GM19452 (cell line): ENCODE results near the gene IRF4.

Experiments
- ATAC-seq: cut with Tn5 transposase; IDR thresholded peaks from one replicate; pipeline ENCODE4 v1.9.1; 2021; ENCODE audit not compliant: unreplicated experiment

IRF4 gene

DNA sequence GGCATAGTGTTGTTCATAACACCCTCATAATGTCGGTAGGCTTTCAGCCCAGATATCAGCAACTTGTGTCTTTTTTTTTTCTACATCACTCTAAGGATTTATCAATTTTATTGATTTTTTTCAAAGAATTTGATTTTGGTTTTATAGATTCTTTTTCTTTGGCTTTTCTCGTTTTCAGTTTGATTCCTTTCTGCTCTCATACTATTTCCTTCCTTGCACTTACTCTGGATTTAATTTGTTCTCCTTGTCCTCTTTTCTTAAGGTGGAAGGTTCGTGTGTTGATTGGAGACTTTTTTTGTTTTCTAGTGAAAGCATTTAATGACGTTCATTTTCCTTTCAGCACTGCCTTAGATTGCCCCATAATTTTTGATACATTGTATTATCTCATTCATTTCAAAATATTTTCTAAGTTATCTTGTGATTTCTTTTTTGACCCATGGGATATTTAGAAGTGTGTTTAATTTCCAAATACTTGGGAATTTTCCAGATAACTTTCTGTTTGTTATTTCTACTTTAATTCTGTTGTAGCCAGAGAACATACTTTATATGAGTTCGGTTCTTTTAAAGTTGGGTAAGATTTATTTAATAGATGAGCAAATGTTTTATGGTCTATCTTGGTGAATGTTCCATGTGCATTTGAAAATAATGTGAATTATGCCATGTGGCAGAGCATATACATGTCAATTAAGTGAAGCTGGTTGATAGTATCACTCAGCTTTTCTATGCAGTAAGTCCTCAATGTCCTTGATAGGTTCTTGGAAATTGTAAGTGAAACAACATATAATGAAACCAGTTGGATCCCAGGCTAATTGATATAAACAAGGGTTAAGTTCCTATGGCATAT lies 62.8 kb downstream of the IRF4 start:
- ATAC-seq: no peak

DNA sequence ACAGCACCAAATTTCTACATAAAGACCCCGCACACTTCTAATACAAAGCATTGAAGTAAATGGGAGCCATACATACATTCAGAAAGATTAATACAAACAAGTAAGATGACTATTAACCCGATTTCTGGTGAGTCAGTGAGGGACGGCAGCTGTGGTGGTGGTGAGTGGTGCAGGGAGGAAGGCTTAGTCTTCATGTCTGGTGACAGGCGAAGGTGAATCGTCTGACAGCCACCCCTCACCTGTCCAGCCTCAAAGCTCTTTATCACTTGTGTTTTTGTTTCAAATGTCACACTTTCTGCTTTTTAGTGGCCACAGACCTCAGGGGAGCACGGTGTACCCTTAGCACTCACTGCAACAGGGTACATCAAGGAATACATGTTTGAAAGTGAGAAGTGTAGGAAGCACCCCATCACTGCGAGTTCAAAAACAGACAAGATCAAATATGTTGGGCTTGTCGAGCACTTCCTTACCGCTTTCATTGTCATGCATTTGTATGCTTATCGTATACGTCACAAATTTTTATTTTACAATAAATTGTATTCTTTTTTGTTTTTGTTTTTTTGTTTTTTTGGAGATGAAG lies 63.5 kb downstream of the IRF4 start:
- ATAC-seq: no peak

GRCh38 chr6:455835-456234 lies 64.3 kb downstream of the IRF4 start:
- no peak for ATAC-seq

GRCh38 chr6:456358-456867 lies 64.9 kb downstream of the IRF4 start:
- ATAC-seq: no peak

DNA sequence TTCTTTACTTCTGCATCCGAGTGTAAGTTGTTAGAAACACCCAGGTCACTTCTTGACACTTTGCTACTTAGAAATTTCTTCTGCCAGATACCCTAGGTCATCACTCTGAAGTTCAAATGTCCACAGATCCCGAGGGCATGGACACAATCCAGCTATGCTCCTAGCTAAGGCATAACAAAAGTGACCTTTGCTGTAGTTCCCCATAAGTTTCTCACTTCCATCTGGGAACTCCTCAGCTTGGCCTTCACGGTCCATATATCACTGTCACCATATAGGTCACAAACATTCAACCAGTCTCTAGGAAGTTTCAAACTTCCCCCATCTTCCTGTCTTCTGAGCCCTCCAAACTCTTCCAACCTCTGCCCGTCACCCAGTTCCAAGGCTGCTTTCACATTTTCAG lies 65.3 kb downstream of the IRF4 start:
- ATAC-seq: no peak
